Right renal cortex interstitium (tissue), 3 donors: ENCODE results near the gene TNNI3K. TPM values are rescaled to one million over a fixed set of nuclear protein-coding genes. Genes with fewer than 3 reads are reported as not detected.

Experiments used
- DNase-seq, 3 donors: peaks; one replicate each; pipeline ENCODE4 v3.0.0-alpha.2; 2013; ENCODE audit warnings: low read depth in 3 of 3, low spot score in 2 of 3
- polyA plus RNA-seq, 3 donors: library from polyadenylated mRNA; unstranded; fragments of 120-200 nt; gene quantifications; one replicate each; pipeline ENCODE4 v1.2.1, GENCODE V29; 2013; ENCODE audit not compliant: insufficient read length in 3 of 3

Gene TNNI3K
- polyA plus RNA-seq, 3 donors: 1.0 to 2.7 (median 1.4) TPM

DNA sequence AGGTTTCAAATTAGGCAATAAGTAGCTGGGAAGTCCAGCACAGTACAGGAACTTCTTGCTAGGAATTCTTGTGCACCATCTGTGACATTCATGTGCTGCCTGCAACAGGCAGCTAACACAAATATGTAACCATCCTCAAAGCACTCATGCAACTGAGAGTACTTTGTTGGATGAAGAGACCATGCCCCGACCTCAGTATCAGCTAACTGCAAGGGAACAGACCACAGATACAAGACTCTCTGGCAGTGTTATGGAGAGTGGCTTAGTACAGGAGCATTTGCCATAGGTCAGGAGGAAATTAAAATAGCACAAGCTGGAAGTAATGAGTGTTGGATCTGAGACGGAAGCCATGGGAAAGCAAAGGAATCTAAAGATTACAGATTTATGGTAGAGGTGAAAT, 153.7 kb downstream of the TNNI3K start:
- no peak for DNase-seq

DNA sequence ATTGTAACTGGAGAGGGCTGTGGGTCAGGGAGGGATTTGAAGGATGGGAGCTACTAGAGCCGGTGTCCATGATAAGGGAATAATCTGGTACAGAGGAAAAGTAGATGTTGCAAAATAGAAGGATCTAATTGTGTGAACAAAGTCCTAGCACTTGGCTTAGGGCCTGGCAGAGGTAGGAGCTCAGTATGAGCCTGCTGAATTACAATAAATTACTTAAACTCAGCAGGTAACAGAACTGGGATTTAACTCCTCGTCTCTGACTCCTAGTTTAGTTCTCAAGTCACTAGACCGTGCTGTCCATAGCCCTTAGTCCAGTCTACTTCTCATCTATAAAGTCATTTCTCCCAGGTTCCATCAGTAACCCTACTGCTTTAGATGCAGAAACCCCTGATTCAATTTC, 157.0 kb downstream of the TNNI3K start:
- no peak for DNase-seq

- DNase-seq: no peak
These were observed 157.7 kb downstream of the TNNI3K start for GRCh38 chr1:74392840-74393239.

DNA sequence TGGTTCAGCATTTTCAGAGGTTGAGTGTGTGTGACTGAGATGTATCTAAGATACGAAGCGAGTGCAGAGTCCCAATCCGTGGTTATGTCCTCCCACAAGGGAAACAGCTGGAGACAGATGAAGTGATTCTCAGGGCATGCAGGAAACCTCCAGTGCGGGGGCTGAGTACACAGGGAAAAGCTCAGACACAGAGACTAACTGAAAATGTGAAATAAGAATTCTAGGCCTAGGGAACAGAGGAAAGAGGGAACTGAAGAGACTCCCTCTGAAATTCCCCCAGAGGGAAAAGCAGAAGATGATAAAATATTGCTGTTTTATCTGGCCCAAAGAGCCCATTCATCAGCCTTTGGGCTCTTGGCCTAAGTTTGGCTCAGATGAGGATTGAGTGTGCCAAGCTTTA, 160.4 kb downstream of the TNNI3K start:
- peak in 2 of 3 donors; percentile 32 to 45 for DNase-seq

GRCh38 chr1:74396462-74396861, 161.3 kb downstream of the TNNI3K start:
- no peak for DNase-seq

- peak in 2 of 3 donors; percentile 35 to 37 for DNase-seq
These were observed 161.7 kb downstream of the TNNI3K start for GRCh38 chr1:74396933-74397332.

DNA sequence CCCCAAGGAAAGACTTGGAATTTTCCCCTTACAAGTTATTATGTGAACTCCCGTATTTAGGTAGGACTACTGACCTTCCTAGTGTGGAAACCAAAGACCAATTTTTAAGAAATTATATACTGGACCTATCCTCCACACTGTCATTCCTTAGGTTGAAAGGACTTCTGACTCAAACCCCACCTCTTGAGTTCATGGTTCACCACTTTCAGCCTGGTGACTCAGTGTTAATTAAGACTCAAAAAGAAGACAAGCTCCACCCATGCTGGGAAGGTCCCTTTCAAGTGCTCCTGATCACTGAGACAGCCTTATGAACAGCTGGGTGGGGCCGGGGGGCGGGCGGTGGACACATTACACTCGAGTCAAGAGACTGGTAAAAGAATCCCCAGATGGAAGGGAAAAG, 164.1 kb downstream of the TNNI3K start:
- DNase-seq: no peak

DNA sequence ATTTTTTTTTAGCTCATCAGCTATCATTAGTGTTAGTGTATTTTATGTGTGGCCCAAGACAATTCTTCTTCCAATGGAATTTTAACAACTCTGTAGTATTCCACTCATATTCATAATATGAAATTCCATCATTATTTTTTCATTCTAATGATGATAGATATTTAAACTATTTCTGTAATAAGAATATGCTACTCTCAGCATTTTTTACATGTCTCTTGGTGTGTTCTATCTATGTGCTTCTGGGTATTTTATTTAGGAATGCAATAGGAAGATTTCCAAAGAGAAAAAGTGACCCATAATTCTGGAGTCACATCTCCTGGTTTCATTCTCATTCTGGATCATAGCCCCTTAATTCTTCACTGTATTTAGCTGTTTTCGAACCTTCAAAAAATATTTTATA, 167.7 kb downstream of the TNNI3K start:
- no peak for DNase-seq

DNA sequence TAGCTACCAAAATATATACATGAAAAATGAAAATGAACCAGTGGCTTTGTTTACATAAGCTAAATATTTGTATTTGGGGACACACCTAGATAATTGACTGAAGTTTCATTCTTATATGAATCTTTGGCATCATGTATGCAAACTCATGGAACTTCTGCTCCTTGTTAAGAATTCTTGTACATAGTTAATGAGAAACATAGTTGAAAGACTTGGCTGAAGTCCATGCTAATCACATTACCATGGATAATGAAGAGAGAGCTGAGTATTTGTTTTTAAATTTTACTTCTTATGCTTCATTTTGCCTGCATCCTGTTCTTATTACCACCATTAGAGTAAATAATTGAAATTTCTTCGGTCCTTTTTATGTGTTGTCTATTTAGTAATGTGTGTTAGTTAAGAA, 168.4 kb downstream of the TNNI3K start:
- DNase-seq: no peak

DNA sequence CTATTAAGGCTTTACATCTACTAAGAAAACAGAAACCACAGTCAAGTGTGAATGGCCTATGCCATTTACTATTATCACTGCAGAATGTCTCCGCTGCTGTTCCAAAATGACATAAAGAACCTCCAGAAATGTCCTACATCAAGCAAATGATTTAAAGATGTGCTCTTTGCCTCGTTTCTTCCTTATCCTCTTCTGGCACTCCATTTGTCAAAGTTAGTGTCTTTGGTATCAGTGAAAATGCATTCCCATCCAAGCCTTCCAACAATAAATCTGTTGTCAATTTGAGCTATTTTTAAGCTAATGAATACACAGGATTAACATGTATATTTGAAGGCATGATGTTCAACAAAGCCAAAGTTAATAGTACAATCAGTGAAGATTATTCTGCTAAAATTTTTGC, 171.6 kb downstream of the TNNI3K start:
- no peak for DNase-seq

DNA sequence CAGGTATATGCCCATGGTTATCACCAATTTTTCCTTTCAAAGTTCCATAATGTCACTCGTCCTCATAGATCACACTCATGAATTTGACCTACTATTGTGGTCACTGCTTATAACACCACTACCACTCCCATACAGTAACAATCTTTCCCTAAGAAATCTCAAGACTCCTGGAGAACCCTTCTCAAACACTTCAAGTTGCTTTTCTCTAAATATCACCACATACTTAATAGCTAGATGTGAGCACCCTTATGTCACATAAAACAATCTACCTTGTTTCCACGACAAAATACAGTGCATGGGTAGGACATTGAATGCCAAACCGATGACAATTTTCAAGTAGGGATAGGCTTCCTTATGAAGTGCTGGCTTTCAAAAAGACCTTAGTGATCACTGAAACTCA, 172.7 kb downstream of the TNNI3K start:
- DNase-seq: no peak

DNA sequence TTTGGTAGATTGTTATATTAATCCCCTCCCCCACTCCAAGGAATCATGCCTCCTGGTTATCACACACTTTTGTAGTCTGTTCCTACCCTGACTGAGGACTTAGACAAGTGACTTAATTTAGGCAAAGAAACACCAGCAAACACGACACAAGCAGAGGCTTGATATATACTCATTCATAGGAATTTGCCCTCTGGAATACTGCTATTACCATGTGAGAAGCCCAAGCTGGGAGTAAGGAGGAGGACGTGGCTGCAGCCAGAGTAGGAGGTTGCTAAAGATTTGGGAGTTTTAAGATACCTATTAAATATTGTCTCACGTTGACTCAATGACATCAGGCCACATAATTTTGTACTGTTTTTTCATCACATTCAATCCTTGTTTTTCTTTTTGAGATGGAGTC, 177.1 kb downstream of the TNNI3K start:
- no peak for DNase-seq

GRCh38 chr1:74415935-74416334, 180.7 kb downstream of the TNNI3K start:
- no peak for DNase-seq

GRCh38 chr1:74419611-74420010, 184.4 kb downstream of the TNNI3K start:
- no peak for DNase-seq

GRCh38 chr1:74420467-74420866, 185.3 kb downstream of the TNNI3K start:
- no peak for DNase-seq

DNA sequence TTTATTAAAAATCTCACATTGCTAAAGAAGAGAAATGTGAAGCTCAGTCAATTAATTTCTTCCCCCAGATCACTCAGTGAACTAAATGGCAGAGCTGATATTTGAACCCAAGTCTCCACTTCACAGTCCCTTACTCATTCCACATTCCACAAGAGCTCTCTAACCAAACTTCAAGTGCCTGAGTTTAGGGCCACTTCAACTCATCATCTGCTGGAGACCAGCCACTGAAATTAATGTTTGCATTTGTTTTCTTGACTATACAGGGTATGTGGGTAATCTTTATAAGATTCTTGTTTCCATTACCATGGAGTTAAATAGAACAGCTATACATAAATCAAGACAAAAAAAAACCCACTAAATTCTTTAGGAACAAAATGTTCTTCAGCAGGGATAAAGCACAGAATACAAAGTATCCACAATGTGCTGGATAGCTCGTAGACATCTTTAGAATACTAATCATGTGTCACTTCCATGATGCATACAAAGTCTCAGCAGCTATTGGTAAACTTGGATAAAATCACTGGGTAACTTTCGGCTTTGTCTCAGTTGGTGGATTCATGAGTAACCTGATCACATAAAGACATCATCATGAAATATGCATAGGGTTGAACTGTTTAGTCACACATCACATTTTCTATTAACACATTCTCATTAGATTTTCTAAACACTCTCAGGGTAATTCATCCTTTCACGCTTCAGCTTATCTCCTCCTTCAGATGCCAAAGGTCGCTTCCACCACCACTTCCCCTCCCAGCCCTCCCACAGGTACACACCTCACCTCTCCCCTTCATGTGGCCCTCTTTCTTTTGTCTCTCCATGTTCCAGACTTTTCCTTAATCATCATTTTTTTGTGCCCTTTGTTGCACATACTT, 187.5 kb downstream of the TNNI3K start:
- no peak for DNase-seq

DNA sequence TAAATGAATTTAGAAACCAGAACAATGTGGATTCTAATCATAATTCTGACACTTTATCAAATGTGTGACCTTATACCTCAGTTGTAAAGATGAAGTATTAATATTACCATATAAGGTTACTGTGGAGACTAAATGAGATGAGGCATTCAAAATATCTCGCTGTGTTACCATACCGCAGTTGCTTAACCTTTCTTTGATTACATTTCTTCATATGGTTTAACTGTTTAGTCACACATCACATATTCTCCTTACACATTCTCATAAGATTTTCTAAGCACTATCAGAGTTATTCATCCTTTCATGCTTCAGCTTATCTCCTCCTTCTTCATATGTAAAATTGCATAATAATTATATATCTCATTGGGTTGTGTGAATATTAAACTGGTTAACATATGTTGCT, 188.3 kb downstream of the TNNI3K start:
- DNase-seq: no peak

GRCh38 chr1:74425676-74426075, 190.5 kb downstream of the TNNI3K start:
- no peak for DNase-seq

DNA sequence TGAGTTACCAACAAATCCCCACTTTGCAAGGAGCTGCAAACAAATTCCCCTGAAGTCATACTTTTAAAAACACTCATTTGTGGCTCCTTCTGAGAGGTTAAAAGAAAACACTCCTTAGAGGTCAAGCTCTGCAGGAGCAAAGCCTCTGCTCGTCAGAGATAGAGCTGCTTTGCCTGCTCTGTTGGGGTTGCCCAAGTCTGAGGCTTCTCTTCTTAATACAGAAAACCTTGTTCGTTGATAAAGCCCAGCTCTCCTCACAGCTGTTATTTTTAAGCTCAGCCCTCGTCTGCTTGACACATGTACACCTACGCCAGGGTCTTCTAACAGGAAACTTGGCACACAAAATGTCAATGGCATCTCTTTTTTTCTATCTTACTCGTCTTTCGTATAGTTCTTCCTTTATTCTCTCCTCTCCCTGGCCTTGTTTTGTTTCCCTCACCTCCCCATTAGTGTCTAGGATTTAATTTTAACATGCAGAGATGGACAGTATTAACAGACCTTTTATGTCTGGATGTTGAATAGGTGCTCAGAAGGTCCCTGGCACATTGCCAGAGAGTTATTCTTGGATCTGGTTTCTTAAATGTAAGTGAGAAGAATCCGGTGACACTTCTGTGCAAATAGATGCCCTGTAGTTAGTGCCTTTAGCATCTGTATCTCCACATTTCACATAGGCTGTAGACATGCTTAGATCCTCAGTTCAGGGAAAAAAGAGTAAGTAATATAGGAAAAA, 191.2 kb downstream of the TNNI3K start:
- no peak for DNase-seq

DNA sequence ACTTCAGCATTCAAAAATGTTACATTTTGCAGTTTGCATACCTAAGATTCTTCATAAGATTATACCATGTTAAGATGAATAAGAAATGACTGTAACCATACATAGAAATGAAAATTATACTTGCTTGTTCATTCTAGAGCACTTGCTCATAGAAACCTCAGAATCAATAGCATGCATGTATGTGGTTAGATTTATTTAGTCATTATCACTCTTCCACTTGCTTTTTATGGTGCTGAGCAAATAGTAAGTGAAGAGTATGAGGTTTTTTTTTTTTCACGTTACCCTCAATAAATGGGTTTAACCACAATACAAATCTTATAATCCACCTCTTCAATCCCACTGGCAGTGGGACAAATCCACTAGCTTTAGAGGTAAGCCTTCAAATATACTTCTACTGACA, 192.5 kb downstream of the TNNI3K start:
- DNase-seq: no peak

- DNase-seq: no peak
These were observed 194.4 kb downstream of the TNNI3K start for GRCh38 chr1:74429580-74429979.

GRCh38 chr1:74430342-74430934, 195.3 kb downstream of the TNNI3K start:
- no peak for DNase-seq
